Stomach (tissue), 9 donors: ENCODE data around the gene UMOD. TPM values are rescaled to one million over a fixed set of nuclear protein-coding genes. Genes with fewer than 3 reads are reported as not detected.
"Not testable (repeated sequence)": the region's sequence is repeated elsewhere in the genome, so short reads cannot be mapped to it uniquely, and the experiment has no call there.

Source experiments
- DNase-seq, 2 donors: peaks; one replicate each; pipeline versions ENCODE4 v3.0.0 to v3.0.0-alpha.2; 2013 to 2019
- H3K27ac ChIP-seq, 5 donors: fragments of 200-600 bp in 4 of 5; sonication (generic) in 4 of 5; one replicate each; pipeline ENCODE4 v1.5.1; 2013 to 2019; ENCODE audit warnings: mild to moderate bottlenecking in 1 of 5, moderate library complexity in 1 of 5
- H3K27me3 ChIP-seq, 3 donors: fragments of 200-600 bp; sonication (generic); one replicate each; pipeline ENCODE4 v1.5.1; 2017 to 2019; ENCODE audit warnings: mixed run types in 1 of 3
- H3K36me3 ChIP-seq, 4 donors: fragments of 200-600 bp; sonication (generic); 1 replicate in 3 of 4; 2 replicates in 1 of 4; pipeline ENCODE4 v1.5.1; 2016 to 2019
- H3K4me1 ChIP-seq, 4 donors: fragments of 200-600 bp; sonication (generic); one replicate each; pipeline ENCODE4 v1.5.1; 2016 to 2019
- H3K4me3 ChIP-seq, 4 donors: fragments of 200-600 bp; sonication (generic) in 3 of 4; one replicate each; pipeline ENCODE4 v1.5.1; 2016 to 2019; ENCODE audit warnings: mild to moderate bottlenecking in 1 of 4
- H3K9me3 ChIP-seq, 4 donors: fragments of 200-600 bp; sonication (generic); one replicate each; pipeline ENCODE4 v1.5.1; 2016 to 2019
- CTCF ChIP-seq, 7 experiments: fragments of 450-650 bp in 4 of 7; fragments of 200-600 bp in 3 of 7; sonication (generic) in 3 of 7; IDR thresholded peaks; one replicate each; pipeline ENCODE4 v1.5.1; 2016 to 2019; ENCODE audit warnings: antibody characterized with exemption in 7 of 7, control low read depth in 2 of 7, mild to moderate bottlenecking in 1 of 7
- EP300 ChIP-seq: sonication (generic); formaldehyde crosslinking; IDR thresholded peaks from one replicate; pipeline ENCODE4 v1.6.1; 2017; ENCODE audit warnings: antibody characterized with exemption
- POLR2A ChIP-seq, 4 donors: fragments of 450-650 bp; IDR thresholded peaks; one replicate each; pipeline ENCODE4 v1.6.1; 2016; ENCODE audit warnings: antibody characterized with exemption in 4 of 4, control low read depth in 2 of 4, mild to moderate bottlenecking in 1 of 4, moderate library complexity in 1 of 4
- POLR2AphosphoS5 ChIP-seq, 3 donors: sonication (generic); formaldehyde crosslinking; IDR thresholded peaks; one replicate each; pipeline ENCODE4 v1.6.1; 2016; ENCODE audit warnings: antibody characterized with exemption in 3 of 3
- WGBS, 5 donors: extraction: QIAGEN DNeasy Blood & Tissue Kit in 3 of 5; methylation state at CpG; one replicate each; pipeline versions ENCODE4 v1.1.5 to v1.1.7; 2013 to 2018; 5-methylcytosine and 5-hydroxymethylcytosine counted together
- intact Hi-C: fragments of 100-400 bp; cut with DNase I; formaldehyde crosslinking; loops from one replicate; pipeline ENCODE4 v1.15.1; 2023; ENCODE audit warnings: low total_unique reads
- polyA plus RNA-seq, 3 donors: library from polyadenylated mRNA; stranded (reverse); fragments of 200-250 nt; gene quantifications; one replicate each; pipeline ENCODE4 v1.2.3, GENCODE V29; 2013
- total RNA-seq, 5 donors: library from RNA; depleted of rRNA; stranded (reverse); fragments of >200 nt; gene quantifications; one replicate each; pipeline versions ENCODE4 v1.1.0 to v1.2.3, GENCODE V29; 2014 to 2016
- donor health status: healthy with polysubstance abuse.
- donor health status: Bipolar disorder and iron deficiency.
- donor health status: healthy.

UMOD gene
- total and polyA plus RNA-seq, 8 donors, result 0.25 to 3.0 (median 0.53) TPM; not detected in 3

- 86 to 90% (median 88%) methylated on average over 1 of the region's 1 CpG for WGBS, 5 donors
- TF ChIP-seq CTCF (IDR thresholded peaks at IDR 0.05), result no peak
- no peak for TF ChIP-seq POLR2A (IDR thresholded peaks at IDR 0.05)
- TF ChIP-seq EP300, result no peak
- no peak for TF ChIP-seq POLR2AphosphoS5 (IDR thresholded peaks at IDR 0.05)
- Histone ChIP-seq H3K27me3 (no peaks in the 10 kb centered on the region), H3K4me1 (peaks cover 0 to 8% (median 3%) of the 10 kb centered on the region in 4 donors), H3K9me3 (no peaks in the 10 kb centered on the region), H3K4me3 (no peak overlapping the region), H3K36me3 (no peaks in the 10 kb centered on the region), H3K27ac (no peak overlapping the region)
- no peak for DNase-seq
- intact Hi-C loops, result no loop called here
Measured at GRCh38 chr16:20321671-20322070, 30.8 kb downstream of the UMOD start.

- H3K27ac ChIP-seq, H3K36me3 ChIP-seq, H3K4me1 ChIP-seq, intact Hi-C loops, H3K27me3 ChIP-seq, H3K9me3 ChIP-seq, H3K4me3 ChIP-seq, DNase-seq: not testable (repeated sequence)
- WGBS, 5 donors, result 91 to 98% (median 97%) methylated on average over 2 of the region's 2 CpGs
Measured at GRCh38 chr16:20321051-20321450, 31.5 kb downstream of the UMOD start.

GRCh38 chr16:20320592-20320991 lies 31.9 kb downstream of the UMOD start:
- intact Hi-C loops, result no loop called here

GRCh38 chr16:20320178-20320577 lies 32.3 kb downstream of the UMOD start:
- no peak for DNase-seq

More at GRCh38 chr16:20320592-20320991, 31.9 kb downstream of the UMOD start:
- Histone ChIP-seq H3K36me3 (no peaks in the 10 kb centered on the region), H3K4me1 (no peaks in the 10 kb centered on the region), H3K9me3 (no peaks in the 10 kb centered on the region), H3K4me3 (no peak overlapping the region), H3K27me3 (no peaks in the 10 kb centered on the region), H3K27ac (no peak overlapping the region)
- TF ChIP-seq POLR2AphosphoS5 (IDR thresholded peaks at IDR 0.05) (no peak), CTCF (IDR thresholded peaks at IDR 0.05) (no peak), POLR2A (IDR thresholded peaks at IDR 0.05) (no peak), EP300 (no peak)
- DNase-seq, result no peak

More at GRCh38 chr16:20320178-20320577, 32.3 kb downstream of the UMOD start:
- WGBS, 5 donors, result 82 to 100% (median 86%) methylated on average over 2 of the region's 2 CpGs
- no peak for TF ChIP-seq CTCF (IDR thresholded peaks at IDR 0.05)
- TF ChIP-seq POLR2A (IDR thresholded peaks at IDR 0.05), result no peak
- TF ChIP-seq POLR2AphosphoS5 (IDR thresholded peaks at IDR 0.05), result no peak
- TF ChIP-seq EP300, result no peak
- intact Hi-C loops, result no loop called here
- Histone ChIP-seq H3K4me3 (no peak overlapping the region), H3K4me1 (no peaks in the 10 kb centered on the region), H3K9me3 (no peaks in the 10 kb centered on the region), H3K27ac (no peak overlapping the region), H3K36me3 (no peaks in the 10 kb centered on the region), H3K27me3 (no peaks in the 10 kb centered on the region)
